H9 (cell line): ENCODE measurements around the gene KPTN. TPM values are rescaled to one million over a fixed set of nuclear protein-coding genes. Genes with fewer than 3 reads are reported as not detected.
A peak's percentile ranks its signal among the peaks of the same experiment; 100 is the strongest.

Source experiments
- DNase-seq: peaks from one replicate; pipeline ENCODE4 v3.0.0-alpha.2; 2017
- H2AFZ ChIP-seq: one replicate; pipeline ENCODE4 v1.6.1; 2013; ENCODE audit warnings: mild to moderate bottlenecking, low read length, control low read depth, moderate library complexity
- H2AK5ac ChIP-seq: 2 replicates; pipeline ENCODE4 v1.6.1; 2013; ENCODE audit warnings: low read length, control low read depth, mixed read lengths; ENCODE audit not compliant: insufficient read length
- H2BK120ac ChIP-seq: one replicate; pipeline ENCODE4 v1.6.1; 2013; ENCODE audit warnings: low read depth, mild to moderate bottlenecking, low read length, control low read depth, inconsistent platforms; ENCODE audit not compliant: poor library complexity, severe bottlenecking
- H2BK12ac ChIP-seq: 2 replicates; pipeline ENCODE4 v1.6.1; 2013; ENCODE audit warnings: low read length, control low read depth, mixed read lengths, low read depth; ENCODE audit not compliant: insufficient read length
- H2BK15ac ChIP-seq: 2 replicates; pipeline ENCODE4 v1.6.1; 2013; ENCODE audit warnings: low read depth, low read length, control low read depth
- H2BK20ac ChIP-seq: one replicate; pipeline ENCODE4 v1.6.1; 2013; ENCODE audit warnings: low read depth, mild to moderate bottlenecking, low read length, control low read depth, inconsistent platforms; ENCODE audit not compliant: poor library complexity, severe bottlenecking
- H2BK5ac ChIP-seq: 2 replicates; pipeline ENCODE4 v1.6.1; 2013; ENCODE audit warnings: low read length, control low read depth, mixed read lengths; ENCODE audit not compliant: insufficient read length
- H3K14ac ChIP-seq: 2 replicates; pipeline ENCODE4 v1.6.1; 2013; ENCODE audit warnings: low read length, control low read depth; ENCODE audit not compliant: insufficient read depth
- H3K18ac ChIP-seq: 2 replicates; pipeline ENCODE4 v1.6.1; 2013; ENCODE audit warnings: low read depth, mild to moderate bottlenecking, mixed read lengths, low read length, control low read depth; ENCODE audit not compliant: insufficient read length
- H3K23ac ChIP-seq: 2 replicates; pipeline ENCODE4 v1.6.1; 2013; ENCODE audit warnings: low read length, control low read depth, mixed read lengths, low read depth; ENCODE audit not compliant: insufficient read length
- H3K23me2 ChIP-seq: 2 replicates; pipeline ENCODE4 v1.6.1; 2013; ENCODE audit warnings: low read depth, mild to moderate bottlenecking, mixed read lengths, low read length, control low read depth; ENCODE audit not compliant: insufficient read length, poor library complexity, severe bottlenecking
- H3K27ac ChIP-seq: 2 replicates; pipeline ENCODE4 v1.5.1; 2013; ENCODE audit warnings: low read length, control low read depth, mixed read lengths, low read depth; ENCODE audit not compliant: insufficient read length
- H3K27me3 ChIP-seq: 2 replicates; pipeline ENCODE4 v1.6.1; 2013; ENCODE audit warnings: low read length, control low read depth, inconsistent platforms; ENCODE audit not compliant: insufficient read depth
- H3K4ac ChIP-seq: 2 replicates; pipeline ENCODE4 v1.6.1; 2013; ENCODE audit warnings: low read depth, mild to moderate bottlenecking, control low read depth, inconsistent platforms, low read length, moderate library complexity
- H3K4me1 ChIP-seq: 2 replicates; pipeline ENCODE4 v1.6.1; 2013; ENCODE audit warnings: low read length, control low read depth, inconsistent platforms; ENCODE audit not compliant: insufficient read depth
- H3K4me2 ChIP-seq: 2 replicates; pipeline ENCODE4 v1.6.1; 2013; ENCODE audit warnings: low read length, control low read depth, mixed read lengths; ENCODE audit not compliant: insufficient read length, insufficient read depth
- H3K56ac ChIP-seq: 2 replicates; pipeline ENCODE4 v1.6.1; 2013; ENCODE audit warnings: low read depth, mild to moderate bottlenecking, mixed read lengths, low read length, control low read depth; ENCODE audit not compliant: insufficient read length
- H3K79me1 ChIP-seq: 2 replicates; pipeline ENCODE4 v1.6.1; 2013; ENCODE audit warnings: low read depth, mild to moderate bottlenecking, moderate library complexity, low read length, control low read depth, inconsistent platforms; ENCODE audit not compliant: insufficient read depth, poor library complexity, severe bottlenecking
- H3K79me2 ChIP-seq: 2 replicates; pipeline ENCODE4 v1.6.1; 2013; ENCODE audit warnings: low read length, control low read depth, inconsistent platforms; ENCODE audit not compliant: insufficient read depth
- H3K9ac ChIP-seq: 2 replicates; pipeline ENCODE4 v1.6.1; 2013; ENCODE audit warnings: low read length, control low read depth, mixed read lengths; ENCODE audit not compliant: insufficient read length; ENCODE audit errors: extremely low read depth
- H3K9me3 ChIP-seq: one replicate; pipeline ENCODE4 v1.6.1; 2013; ENCODE audit warnings: low read depth, low read length, inconsistent platforms; ENCODE audit not compliant: control insufficient read depth
- H3T11ph ChIP-seq: one replicate; pipeline ENCODE4 v1.6.1; 2013; ENCODE audit warnings: mild to moderate bottlenecking, low read length, control low read depth, inconsistent platforms
- H4K20me1 ChIP-seq: one replicate; pipeline ENCODE4 v1.6.1; 2013; ENCODE audit not compliant: control insufficient read depth, insufficient read length, insufficient read depth
- H4K5ac ChIP-seq: 2 replicates; pipeline ENCODE4 v1.6.1; 2013; ENCODE audit warnings: low read depth, mild to moderate bottlenecking, mixed read lengths, low read length, control low read depth; ENCODE audit not compliant: insufficient read length
- H4K8ac ChIP-seq: replicated peaks from 2 replicates; pipeline ENCODE4 v1.6.1; 2013; ENCODE audit warnings: low read length, control low read depth, mixed read lengths, low read depth; ENCODE audit not compliant: insufficient read length
- H4K91ac ChIP-seq: 2 replicates; pipeline ENCODE4 v1.6.1; 2013; ENCODE audit warnings: low read depth, mild to moderate bottlenecking, moderate library complexity, mixed read lengths, low read length, control low read depth; ENCODE audit not compliant: insufficient read length
- H3K27ac Mint-ChIP-seq, 3 experiments: 2 replicates in 2 of 3; 3 replicates in 1 of 3; pipeline ENCODE4 v1.8.0; 2020 to 2021; ENCODE audit warnings: mixed read lengths in 3 of 3, mild to moderate bottlenecking in 1 of 3, moderate library complexity in 1 of 3
- H3K27me3 Mint-ChIP-seq: 2 replicates; pipeline ENCODE4 v1.8.0; 2021; ENCODE audit warnings: low read depth, mild to moderate bottlenecking, moderate library complexity, mixed read lengths
- H3K36me3 Mint-ChIP-seq, 3 experiments: 2 replicates in 2 of 3; 3 replicates in 1 of 3; pipeline ENCODE4 v1.8.0; 2020 to 2021; ENCODE audit warnings: low read depth in 3 of 3, mixed read lengths in 3 of 3; ENCODE audit not compliant: insufficient read depth in 1 of 3
- H3K4me1 Mint-ChIP-seq, 2 experiments: 2 replicates each; pipeline ENCODE4 v1.8.0; 2020; ENCODE audit warnings: mixed read lengths in 2 of 2
- H3K4me3 Mint-ChIP-seq, 2 experiments: 2 replicates in 1 of 2; 3 replicates in 1 of 2; pipeline ENCODE4 v1.8.0; 2020 to 2021; ENCODE audit warnings: mild to moderate bottlenecking in 2 of 2, mixed read lengths in 2 of 2, moderate library complexity in 1 of 2
- H3K9me3 Mint-ChIP-seq, 2 experiments: 2 replicates in 1 of 2; 3 replicates in 1 of 2; pipeline ENCODE4 v1.8.0; 2020; ENCODE audit warnings: mild to moderate bottlenecking in 2 of 2, mixed read lengths in 2 of 2, moderate library complexity in 1 of 2
- WGBS: extraction: QIAGEN DNeasy Blood & Tissue Kit; methylation state at CpG from one replicate; pipeline ENCODE4 v1.1.7; 2013; ENCODE audit warnings: missing lambda C conversion rate, low lambda C conversion rate, mixed read lengths; ENCODE audit not compliant: insufficient read length; ENCODE audit errors: extremely low coverage; 5-methylcytosine and 5-hydroxymethylcytosine counted together
- total RNA-seq: library from RNA; stranded (reverse); gene quantifications from 2 replicates; pipeline ENCODE4 v1.2.1, GENCODE V29; 2021
- TF ChIP-seq, protein P1 (sequence below): fragments of 200-600 bp; sonication (generic); conservative IDR thresholded peaks from 3 replicates; pipeline ENCODE4 v1.8.0; 2021; ENCODE audit warnings: antibody characterized with exemption, mild to moderate bottlenecking

KPTN gene
- total RNA-seq, 1 experiment from 2014 or later, result 35.4 TPM

GRCh38 chr19:47432091-47432490 is 51.9 kb downstream of the KPTN start:
- H3K56ac ChIP-seq, result no peak overlapping the region
- H3K4ac ChIP-seq, result no peak overlapping the region
- H2BK15ac ChIP-seq, result no peak overlapping the region
- no CpG with 5 or more reads among the region's 18 CpGs for WGBS
- H3T11ph ChIP-seq, result no peak overlapping the region
- no peak overlapping the region for H2AK5ac ChIP-seq
- H2BK120ac ChIP-seq, result no peak overlapping the region
- no peak overlapping the region for H3K23ac ChIP-seq
- H3K4me1 ChIP-seq, result no peaks in the 10 kb centered on the region
- no peaks in the 10 kb centered on the region for H4K20me1 ChIP-seq
- H3K27ac Mint-ChIP-seq, result peak overlapping the region in 1 of 3 experiments; percentile 84; a peak in 1 of 7 replicates
- no peak overlapping the region for H4K5ac ChIP-seq
- H3K27me3 ChIP-seq, result no peaks in the 10 kb centered on the region
- no peak overlapping the region for H2AFZ ChIP-seq
- peaks cover 21% of the 10 kb centered on the region for H3K27me3 Mint-ChIP-seq
- no peak overlapping the region for H3K4me3 Mint-ChIP-seq
- H3K9ac ChIP-seq, result no peak overlapping the region
- H2BK12ac ChIP-seq, result no peak overlapping the region
- peaks cover 6 to 16% of the 10 kb centered on the region in 2 experiments for H3K4me1 Mint-ChIP-seq
- no peak overlapping the region for H2BK5ac ChIP-seq
- H2BK20ac ChIP-seq, result no peak overlapping the region
- H3K79me1 ChIP-seq, result no peaks in the 10 kb centered on the region
- no peak overlapping the region for H3K4me2 ChIP-seq
- H3K36me3 Mint-ChIP-seq, result no peaks in the 10 kb centered on the region; a peak in 1 of 7 replicates
- no peak overlapping the region for H3K14ac ChIP-seq
- no peak for DNase-seq
- H3K18ac ChIP-seq, result no peak overlapping the region
- no peak overlapping the region for H3K27ac ChIP-seq
- no peak overlapping the region for H4K8ac ChIP-seq
- H3K9me3 ChIP-seq, result no peaks in the 10 kb centered on the region
- TF ChIP-seq, protein P1, sequence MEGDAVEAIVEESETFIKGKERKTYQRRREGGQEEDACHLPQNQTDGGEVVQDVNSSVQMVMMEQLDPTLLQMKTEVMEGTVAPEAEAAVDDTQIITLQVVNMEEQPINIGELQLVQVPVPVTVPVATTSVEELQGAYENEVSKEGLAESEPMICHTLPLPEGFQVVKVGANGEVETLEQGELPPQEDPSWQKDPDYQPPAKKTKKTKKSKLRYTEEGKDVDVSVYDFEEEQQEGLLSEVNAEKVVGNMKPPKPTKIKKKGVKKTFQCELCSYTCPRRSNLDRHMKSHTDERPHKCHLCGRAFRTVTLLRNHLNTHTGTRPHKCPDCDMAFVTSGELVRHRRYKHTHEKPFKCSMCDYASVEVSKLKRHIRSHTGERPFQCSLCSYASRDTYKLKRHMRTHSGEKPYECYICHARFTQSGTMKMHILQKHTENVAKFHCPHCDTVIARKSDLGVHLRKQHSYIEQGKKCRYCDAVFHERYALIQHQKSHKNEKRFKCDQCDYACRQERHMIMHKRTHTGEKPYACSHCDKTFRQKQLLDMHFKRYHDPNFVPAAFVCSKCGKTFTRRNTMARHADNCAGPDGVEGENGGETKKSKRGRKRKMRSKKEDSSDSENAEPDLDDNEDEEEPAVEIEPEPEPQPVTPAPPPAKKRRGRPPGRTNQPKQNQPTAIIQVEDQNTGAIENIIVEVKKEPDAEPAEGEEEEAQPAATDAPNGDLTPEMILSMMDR, result no peak
- peaks cover 22% of the 10 kb centered on the region for H3K23me2 ChIP-seq
- H4K91ac ChIP-seq, result no peak overlapping the region
- no peaks in the 10 kb centered on the region for H3K79me2 ChIP-seq
- no peaks in the 10 kb centered on the region; a peak in 1 of 5 replicates for H3K9me3 Mint-ChIP-seq
